ENCODE data around the gene NDUFA1.
"Not testable (repeated sequence)": the region's sequence is repeated elsewhere in the genome, so short reads cannot be mapped to it uniquely, and the experiment has no call there.

NDUFA1 gene

DNA sequence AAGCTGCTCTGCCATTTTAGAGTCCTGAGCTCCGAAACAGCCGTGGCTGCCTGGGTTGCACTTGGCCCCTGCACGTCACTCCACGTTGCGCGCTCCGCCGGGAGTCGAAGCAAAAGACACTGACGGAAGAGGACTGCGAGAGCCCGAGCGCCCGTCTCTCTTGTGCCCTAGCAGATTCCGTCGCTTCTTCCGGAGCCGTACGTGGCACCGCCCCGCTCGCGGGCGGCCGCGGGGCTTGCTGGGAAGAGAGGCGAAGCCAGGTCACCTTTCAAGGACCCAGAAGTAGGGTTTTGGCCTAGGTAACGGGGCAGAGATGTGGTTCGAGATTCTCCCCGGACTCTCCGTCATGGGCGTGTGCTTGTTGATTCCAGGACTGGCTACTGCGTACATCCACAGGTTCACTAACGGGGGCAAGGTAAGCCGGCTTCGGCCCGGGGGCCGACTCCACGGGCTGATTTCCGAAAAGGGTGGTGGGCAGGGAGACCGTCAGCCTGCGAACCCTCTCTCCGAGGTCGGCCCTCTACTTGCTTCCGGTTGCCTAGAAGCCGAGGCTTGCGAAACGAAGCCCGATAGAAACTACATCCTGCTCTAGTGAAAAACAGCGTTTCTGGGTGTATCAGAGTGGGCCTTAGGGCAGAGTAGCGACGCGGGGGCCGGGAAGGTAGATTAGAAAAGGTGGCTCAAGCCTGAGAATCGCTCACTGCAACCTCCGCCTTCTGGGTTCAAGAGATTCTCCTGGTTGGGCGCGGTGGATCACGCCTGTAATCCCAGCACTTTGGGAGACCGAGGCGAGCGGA, at the start of gene NDUFA1, which contains the start of gene RNF113A:
NDUFA1 (plus strand) TSS at position 234 of the 797 bp plus-strand sequence; CDS start at position 314, 80 bp downstream.
RNF113A (minus strand) TSS at position 135 of the 797 bp plus-strand sequence; CDS start at position 15, 120 bp downstream.
- peak; percentile 22 to 62 for DNase-seq

DNA sequence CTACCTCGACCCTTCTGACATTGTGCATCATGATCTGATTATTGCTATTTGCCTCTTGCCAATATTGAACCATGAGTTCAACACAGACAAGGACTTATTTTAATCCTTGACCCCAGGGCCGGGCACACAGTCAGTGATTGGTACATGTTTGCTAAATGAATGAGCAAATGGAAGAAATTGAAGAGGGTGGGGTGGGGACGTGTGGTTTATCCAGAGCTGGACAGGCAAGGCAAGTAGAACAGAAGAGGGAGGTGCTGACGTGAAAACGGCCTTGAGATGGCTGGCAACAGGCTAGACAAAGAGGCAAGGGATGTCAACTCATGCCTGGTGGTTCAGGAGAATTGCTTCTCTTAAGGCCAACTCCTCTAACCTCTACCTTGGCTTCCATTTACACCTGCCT, 47.4 kb upstream of the NDUFA1 start:
- not testable (repeated sequence) for DNase-seq

DNA sequence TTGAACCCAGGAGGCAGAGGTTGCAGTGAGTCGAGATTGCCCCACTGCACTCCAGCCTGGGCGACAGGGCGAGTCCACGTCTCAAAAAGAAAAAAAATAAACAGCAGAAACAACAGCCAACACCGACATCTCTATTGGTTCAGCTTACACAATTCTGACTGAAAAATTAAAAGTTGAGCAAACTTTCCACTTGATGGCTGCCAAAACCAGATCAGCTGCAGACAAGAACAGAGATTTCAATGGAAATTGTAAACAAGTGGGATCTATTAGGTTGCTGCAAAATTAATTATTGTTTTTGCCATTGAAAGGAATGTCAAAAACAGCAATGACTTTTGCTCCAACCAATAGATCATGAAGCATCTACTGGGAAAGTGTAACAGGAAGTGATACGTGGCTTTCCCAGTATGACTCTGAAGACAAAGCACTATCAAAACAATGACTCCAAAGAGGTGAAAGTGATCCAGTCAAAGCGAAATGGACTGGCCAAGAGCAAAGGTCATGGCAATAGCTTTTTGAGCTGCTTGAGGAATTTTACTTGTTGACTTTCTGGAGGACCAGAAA, 45.2 kb upstream of the NDUFA1 start:
- DNase-seq = no peak

DNA sequence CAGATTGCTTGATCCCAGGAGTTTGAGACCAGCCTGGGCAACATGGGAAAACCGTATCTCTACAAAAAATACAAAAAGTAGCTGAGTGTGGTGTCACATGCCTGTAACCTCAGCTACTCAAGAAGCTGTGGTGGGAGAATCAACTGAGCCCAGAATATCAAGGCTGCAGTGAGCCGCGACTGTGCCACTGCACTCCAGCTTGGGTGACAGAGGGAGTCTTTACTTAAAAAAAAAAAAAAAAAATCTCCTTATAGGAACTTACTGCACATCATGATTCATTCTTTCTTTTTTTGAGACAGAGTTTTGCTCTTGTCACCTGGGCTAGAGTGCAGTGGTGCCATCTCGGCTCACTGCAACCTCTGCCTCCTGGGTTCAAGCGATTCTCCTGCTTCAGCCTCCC, 43.2 kb upstream of the NDUFA1 start:
- no peak for DNase-seq

DNA sequence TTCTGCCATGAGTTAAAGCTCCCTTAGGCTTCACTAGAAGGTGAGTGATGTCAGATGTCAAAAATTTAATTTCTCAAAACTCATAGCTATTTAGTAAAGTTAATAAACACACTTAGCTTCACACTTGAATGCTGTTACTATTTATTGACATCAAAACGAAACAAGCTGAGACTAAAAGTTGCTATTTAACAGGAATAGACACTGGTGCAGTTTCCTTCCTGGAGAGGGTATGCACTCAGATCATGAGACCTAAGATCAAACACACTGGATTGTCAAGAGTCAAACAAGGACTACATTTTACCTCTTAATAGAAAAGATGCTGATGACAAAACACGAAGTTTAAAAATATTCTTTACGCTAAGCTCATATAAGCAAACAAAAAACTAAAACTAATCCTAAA, 37.7 kb upstream of the NDUFA1 start:
- no peak for DNase-seq

DNA sequence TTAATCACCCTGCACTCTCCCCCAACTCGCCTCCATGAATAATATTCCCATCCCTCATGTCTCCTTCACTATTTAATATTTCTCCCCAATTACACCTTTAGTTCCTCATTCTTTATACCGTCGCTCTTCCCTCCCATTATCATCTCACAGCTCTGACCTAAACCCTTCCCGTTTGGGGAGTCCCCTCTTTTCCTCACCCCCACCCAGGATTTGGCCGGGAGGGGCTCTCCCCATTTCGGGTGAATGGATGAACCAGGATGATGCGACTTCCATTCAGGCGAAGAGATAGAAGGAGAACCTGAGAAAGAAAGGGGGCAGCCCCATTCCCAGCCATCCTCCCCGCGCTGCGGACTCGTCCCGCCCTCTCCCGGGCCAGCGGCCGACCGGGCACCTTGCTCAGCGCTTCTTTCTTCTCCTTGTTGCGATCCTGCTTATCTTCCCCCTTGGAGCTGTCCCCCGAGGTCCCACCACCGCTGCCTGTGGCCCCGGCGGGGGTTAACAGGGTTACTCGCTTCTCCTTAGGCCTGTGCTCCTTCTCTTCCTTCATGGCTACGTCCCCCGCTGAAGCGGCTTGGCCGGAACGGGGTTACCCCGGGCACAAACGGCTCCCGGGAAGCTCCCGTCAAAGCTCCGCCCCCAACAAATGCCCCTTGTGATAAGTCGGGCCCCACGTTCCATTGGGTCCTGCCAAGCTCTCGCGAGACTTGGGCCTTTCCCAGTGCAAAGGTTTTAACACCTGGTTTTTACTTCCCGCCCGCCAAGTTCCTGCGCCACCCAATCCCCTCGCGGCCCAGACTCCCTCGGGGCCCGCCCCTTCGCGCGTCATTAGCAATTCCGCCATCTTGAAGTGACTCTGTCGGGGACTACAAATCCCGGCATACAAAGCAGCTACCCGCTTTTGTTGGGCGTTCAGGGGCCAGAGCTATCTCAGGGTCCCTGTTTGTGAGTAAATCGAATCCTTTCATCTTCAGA, 19.0 kb upstream of the NDUFA1 start, which contains the start of gene UPF3B:
UPF3B (minus strand) TSS at position 582 of the 972 bp plus-strand sequence; CDS start at position 547, 35 bp downstream.
- DNase-seq = peak; percentile 75 to 86

DNA sequence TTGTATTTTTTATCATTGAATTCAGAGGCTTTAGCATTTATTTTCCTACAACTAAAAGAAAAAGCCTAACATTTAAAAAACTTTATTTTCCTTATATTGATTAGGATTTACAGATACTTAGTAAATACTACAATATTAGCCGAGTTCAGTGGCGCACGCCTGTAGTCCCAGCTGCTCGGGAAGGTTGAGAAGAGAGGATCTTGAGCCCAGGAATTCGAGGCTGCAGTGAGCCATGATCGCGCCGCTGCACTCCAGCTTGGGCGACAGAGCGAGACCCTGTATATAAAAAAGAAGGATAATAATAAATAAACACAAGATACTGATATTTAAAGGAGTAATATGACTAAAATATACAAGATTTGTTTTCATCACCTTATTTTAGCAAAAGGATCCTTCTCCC, 18.2 kb upstream of the NDUFA1 start:
- no peak for DNase-seq

DNA sequence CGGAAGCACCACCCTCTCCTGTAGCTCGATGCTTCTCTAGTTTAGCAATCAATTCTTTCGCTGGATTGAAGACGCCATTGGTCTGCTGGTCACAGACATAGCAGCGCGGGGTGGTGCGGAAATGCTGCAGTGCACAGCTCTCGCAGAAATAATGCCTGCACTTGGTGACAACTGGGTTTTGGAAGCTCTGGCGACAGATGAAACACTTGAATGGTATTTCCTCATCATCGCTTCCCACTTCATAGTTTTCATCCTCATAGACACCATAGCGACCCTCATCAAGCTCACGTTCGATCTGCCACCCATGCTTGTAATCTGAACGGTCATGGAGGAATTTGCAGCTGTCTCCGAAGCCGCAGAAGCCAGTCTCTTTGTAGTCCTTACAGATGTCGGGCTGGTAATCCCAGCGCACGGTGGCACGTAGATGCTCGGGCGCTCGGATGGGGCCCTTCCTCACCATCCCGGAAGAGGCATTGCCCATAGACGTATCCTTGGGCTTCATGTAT, 953 bp upstream of the NDUFA1 start:
- no peak for DNase-seq

DNA sequence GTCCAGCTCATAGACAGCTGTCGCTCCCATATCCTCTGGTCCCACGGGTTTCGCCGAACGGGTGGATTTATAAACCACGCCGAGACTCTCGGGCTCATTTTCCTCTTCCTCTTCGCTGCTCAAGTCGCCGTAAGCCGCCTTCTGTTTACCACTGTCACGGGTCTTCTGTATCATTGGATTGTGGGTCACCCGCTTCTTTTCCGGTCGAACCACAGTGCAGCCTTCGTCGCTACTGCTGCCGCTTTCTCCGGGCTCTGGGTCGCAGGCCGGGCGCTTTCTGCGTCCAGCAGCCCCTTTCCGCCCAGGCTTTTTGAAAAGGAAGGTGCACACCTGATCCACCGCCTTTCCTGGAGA, 410 bp upstream of the NDUFA1 start:
- DNase-seq = no peak

DNA sequence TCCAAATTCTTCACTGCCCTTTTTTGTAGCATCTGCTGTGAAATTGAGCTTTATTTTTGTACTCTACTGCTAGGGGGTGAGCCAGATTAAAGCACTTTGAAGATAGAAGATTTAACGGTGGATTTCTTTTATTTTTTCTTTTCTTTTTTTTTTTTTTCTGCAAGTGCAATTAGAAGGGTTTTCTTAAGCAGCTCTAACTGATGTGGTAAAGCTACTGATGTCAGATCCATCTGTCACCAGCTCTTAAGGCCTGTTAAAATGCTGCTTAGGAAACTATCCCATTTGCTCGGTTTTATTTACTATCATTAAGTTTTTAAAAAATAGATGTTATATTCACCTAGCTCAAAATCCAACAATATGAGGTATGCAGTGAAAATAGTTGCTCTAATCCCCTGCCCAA, 7.1 kb downstream of the NDUFA1 start:
- DNase-seq = no peak

DNA sequence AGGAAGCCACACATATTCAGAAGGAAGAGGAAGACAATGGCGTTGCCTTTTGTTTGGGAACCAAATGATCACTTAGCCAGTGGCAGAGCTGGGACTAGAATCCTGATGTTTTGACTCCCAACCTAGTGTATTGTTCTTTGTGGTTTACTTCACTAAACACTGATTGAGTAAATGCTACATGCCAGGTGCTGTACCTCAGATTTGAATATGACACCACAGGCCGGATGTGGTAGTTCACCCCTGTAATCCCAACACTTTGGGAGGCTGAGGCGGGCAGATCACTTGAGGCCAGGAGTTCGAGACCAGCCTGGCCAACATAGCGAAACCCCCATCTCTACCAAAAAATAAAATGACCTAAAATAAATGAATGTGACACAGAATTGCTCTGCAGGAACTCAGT, 8.4 kb downstream of the NDUFA1 start:
- no peak for DNase-seq

DNA sequence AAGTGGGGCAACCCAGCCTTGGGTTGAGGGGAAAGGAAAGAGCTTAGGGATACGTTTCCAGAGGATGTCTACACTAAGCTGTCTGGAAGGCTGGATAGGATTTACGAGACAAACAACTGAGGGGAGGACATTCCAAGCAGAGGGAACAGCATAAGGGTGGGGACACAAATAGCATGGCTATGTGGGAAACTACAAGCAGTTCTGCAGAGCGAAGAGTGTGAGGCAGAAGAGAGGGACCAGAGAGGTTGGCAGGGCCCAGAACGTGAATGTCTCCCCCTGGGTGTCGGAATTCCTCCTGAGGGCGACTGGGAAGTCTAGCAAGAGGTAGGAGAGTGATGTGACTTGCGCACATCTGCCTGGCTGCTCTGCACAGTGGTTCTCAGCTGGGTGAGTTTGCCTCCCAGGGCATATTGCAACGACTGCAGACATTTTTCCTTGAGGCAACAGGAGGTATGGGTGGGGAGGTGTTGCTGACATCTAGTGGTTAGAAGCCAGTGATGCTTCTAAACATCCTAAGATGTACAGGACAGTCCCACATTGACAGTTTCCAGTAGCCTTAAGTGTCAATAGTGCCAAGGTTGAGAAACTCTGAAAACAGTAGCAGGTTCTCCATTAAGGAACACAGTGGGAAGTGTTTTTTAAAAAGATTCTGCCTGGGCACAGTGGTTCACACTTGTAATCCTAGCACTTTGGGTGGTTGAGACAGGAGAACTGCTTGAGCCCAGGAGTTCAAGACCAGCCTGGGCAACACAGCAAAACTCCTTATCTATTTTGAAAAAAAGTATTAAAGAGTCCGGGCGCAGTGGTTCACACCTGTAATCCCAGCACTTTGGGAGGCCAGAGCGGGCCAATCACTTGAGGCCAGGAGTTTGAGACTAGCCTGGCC, 9.2 kb downstream of the NDUFA1 start:
- no peak for DNase-seq

DNA sequence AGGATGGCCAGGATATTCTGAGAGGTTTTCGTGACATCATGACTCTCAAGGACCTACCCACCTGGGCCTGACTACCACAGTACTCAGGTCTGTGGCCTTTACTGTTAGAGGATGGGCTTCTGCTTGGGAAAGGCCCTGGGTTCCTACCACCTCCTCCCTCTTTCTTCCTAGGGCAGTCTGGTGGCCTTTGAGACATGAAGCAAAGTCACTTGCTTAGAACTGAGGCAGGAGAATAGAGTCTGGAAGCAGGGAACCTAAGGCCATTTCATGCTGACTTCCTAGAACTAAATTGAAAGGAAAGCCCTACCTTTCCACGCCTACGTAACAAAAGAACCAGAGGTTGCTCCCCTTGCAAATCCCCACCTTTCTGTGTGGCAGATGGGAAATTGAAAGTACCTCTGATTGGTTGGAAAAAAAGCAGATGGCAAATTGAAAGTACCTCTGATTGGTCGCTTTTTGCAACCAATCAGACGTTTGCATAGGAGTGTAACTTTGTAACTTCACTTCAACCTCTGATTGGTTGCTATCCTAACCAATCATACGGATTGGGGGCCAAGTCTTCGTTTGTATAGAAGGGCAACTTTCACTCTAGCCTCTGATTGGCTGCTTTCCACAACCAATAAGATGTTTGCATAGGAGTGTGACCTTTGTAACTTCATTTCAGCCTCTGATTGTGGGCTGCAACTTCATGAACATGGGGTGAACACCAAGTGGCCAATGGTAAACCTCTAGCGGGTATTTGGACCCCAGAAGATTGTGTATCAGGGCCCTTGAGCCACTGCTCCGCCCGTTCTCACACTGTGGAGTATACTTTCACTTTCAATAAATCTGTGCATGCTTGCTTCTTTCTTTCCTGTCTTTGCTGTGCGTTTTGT, 14.2 kb downstream of the NDUFA1 start:
- DNase-seq = no peak

DNA sequence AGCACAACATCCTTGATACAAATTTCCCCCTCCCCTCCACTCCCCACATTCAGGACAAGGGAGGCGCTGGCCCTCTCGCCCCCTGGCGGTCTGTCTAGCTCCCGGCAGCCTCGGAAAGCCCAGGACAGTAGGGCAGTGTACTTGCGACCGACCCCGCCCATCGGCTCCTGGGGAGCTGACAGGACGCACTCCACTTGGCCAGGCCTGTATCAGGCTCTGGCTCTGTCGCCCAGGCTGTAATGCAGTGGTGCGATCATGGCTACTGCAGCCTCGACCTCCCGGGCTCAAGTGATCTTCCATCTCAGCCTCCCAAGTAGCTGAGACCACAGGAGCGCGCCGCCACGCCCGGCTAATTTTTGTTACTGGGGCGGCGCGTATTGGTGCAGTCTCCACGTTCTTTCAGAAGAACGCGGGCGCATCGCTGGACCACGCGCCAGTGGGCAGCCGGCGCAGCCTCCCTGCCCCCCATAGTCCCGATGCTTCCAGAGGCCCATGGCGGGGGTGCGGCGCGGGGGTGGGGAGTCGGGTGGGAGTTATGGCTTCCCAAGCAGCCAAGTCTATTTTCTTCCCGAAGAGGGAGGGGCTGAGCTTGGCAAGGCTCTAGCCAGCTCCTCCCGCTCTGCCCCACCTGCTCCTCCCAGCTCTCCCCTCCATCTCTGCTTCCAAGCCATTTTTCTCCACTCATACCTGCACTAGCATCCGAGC, 16.2 kb downstream of the NDUFA1 start:
- DNase-seq = no peak

DNA sequence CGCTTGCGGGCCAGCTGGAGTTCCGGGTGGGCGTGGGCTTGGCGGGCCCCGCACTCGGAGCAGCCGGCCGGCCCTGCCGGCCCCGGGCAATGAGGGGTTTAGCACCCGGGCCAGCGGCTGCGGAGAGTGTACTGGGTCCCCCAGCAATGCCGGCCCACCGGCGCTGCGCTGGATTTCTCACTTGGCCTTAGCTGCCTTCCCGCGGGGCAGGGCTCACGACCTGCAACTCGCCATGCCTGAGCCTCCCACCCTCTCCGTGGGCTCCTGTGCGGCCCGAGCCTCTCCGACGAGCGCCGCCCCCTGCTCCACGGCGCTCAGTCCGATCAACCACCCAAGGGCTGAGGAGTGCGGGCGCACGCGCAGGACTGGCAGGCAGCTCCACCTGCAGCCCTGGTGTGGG, 19.0 kb downstream of the NDUFA1 start:
- not testable (repeated sequence) for DNase-seq

DNA sequence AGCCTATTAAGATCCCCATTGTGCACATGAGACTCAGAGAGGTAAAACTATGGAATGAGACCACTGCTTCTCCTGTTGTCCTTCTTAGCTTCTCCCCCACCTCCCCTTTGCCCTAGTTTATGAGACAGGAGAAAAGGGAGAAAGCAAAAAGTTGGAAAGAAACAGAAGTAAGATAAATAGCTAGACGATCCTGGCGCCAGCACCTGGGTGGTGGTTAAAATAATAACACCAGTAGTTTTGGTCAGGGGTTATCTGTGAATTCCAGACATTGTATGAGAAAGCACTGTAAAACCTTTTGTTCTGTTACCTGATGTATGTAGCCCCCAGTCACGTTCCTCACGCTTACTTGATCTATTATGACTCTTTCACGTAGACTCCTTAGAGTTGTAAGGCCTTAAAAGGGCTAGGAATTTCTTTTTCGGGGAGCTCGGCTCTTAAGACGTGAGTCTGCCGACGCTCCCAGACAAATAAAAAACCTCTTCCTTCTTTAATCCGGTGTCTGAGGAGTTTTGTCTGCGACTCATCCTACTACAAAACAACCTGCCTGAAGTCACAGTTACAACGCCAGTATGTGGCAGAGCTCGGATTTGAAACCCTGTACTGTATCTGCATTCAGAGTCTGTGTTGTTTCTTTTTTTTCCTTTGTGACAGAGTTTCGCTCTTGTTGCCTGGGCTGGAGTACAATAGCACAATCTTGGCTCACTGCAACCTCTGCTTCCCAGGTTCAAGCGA, 20.5 kb downstream of the NDUFA1 start:
- not testable (repeated sequence) for DNase-seq

DNA sequence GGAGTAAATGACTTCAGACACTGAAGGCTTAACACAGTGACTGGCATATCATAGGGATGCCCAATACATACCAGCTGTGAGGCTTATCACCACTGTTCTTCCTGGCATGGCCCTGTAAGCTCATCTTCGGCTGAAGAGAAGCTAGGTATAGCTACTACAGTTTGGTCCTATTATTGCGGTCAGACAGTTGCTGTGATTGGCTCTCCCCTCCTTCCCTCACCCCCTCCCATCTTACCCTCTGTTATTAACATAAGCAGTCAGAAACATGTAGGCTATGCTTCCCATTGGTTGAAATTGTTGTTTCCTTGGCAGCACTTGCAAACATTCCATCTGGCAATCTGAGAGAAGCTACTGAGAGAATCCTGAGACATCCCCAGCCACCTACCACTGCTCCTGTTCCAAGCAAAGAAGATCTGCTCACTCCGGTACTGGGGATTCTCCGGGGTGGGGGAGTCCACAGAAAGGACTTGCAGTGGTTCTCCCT, 24.3 kb downstream of the NDUFA1 start, which contains the start of gene AKAP14:
AKAP14 (plus strand) TSS at position 51 of the 484 bp plus-strand sequence. CDS start 7,331 bp downstream, outside the sequence.
- no peak for DNase-seq

DNA sequence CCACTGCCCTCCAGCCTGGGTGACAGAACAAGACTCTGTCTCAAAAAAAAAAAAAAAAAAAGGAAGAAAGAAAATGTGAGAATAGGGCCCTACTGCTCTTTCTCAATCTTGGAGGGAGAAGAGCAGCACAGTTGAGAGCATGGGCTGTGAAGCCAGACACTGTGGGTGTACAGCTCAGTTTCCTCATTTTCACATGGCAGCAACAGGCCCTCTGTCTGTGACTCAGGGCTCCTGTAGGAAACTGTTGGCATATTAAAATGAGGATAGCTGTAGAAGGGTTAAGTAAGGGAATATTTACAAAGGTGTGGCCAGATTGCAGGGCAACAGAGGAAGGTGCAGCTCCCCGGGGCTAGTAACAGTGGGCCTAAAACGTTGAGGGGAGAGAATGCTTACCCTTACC, 27.5 kb downstream of the NDUFA1 start:
- no peak for DNase-seq

DNA sequence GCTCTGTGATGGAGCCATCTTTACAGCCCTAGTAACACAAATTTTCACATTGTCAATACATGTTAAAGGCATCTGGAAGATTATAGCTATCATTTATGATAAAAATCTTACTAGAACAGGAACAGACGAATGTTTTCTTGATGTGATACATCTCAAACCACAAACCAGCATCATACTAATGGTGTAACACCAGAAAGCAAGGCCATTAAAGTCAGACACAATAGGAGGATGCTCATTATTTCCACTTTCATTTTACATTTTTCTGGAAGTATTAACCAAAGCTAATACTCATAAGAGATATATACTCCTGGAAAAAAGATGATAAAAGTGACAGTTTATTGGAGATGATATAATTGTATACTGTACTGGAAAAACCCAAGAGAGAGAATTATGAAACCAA, 29.3 kb downstream of the NDUFA1 start:
- no peak for DNase-seq

Data from cerebellar nuclear complex (tissue), 1 donor.